GOT3 (cell line): ENCODE results near the gene TGM2.

Experiments used
- DNase-seq: peaks from one replicate; lab custom pipeline; 2025; ENCODE audit warnings: mixed read lengths; lab: John Stamatoyannopoulos, UW

TGM2 gene

DNA sequence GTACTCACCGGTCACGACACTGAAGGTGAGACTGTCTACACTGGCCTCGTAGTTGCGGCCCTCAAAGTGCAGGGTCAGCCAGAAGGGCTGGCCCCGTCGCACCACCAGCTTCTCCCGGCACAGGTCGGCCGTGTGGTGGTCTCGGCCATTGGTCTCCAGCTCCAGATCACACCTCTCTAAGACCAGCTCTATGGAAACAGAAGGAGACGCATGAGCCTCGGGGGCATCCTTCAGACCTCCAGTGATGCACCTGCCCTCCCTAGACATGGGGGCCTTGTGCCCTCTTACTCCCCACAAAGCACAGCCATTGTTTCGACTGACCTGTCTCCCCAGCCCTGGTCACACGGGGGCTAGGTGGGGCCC, 3.7 kb downstream of the TGM2 start:
- DNase-seq: no peak

DNA sequence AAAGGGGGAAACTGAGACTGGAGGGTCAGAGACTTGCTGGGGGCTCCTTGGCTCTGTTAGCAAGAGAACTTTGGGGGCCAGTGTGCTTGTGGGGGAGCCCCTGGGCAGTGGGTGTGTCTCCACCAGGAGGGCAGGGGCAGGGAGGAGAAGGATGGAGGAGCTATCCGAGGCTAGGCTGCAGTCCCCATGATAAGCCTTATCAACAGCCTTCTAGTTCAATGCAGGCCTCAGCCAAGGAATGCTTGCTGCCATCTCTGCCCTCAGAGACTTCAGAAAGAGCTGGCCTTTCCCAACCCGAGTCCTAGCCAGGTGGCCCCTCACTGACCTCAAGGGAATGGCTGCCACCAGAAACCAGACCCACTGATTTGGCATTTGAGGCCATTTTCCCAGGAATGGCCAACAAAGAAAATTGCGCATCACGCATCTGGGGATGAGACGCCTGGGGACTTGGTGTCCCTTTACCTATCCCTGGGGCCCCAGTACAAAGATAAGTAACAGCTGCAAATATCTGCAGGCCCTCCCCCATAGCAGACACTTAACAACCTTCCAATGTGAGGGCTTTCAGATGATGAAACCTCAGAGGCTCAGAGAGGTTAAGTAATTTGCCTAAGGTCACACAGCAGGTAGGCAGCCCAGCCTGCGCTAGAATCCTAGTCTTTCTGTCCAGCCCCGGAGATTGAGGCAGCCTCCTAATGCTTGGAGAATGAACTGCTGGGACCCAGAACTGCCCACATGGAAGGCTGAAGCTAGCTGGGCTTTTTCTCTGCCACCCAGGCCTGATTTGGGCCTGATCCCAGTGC, 4.9 kb downstream of the TGM2 start:
- no peak for DNase-seq

DNA sequence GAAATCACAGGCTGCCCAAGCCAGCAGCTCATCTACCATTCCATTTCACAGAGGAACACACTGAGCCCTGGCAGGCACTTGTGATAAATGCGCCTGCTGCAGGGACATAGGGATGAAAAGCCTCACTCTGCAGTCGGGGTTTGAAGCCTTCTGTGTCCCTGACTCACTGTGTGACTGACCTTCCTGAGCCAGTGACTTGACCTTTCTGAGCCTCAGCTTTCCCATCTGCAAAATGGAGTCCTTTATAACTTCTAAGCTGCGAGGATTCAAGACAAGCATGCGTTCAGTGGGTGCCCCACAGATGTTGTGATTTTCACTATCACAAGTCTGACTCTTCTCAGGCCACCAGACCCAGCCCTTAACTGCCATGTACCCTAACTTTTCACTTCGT, 5.5 kb downstream of the TGM2 start:
- DNase-seq: no peak

DNA sequence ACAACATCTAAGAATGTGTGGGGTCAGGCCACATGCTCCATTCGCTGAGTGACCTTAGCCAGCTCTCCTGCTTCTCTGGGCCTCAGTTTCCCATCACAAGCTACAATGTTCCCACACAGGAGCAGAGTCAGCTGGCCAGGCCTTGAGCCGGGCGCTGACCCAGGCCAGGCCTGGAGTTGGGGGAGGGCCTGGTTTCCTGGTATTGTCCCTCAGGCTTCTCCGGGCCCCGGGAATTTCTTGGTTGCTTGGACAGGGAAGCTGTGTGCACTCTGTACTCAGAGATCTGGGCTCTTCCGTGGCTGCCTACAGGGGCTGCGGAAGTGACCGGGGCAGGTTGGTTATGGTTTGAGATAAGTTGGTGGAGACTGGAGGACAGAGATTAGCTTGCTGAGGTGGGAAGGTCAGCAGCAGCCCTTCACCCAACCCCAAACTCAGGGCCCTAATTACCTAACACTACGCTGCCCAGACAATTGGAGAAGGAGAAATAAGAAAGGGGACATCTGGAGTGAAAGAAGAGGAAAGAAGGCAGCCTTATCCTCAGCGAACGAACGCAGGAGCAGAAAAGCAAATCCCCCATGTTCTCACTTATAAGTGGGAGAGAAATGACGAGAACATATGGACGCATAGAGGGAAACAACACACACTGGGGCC, 6.2 kb downstream of the TGM2 start:
- DNase-seq: no peak

DNA sequence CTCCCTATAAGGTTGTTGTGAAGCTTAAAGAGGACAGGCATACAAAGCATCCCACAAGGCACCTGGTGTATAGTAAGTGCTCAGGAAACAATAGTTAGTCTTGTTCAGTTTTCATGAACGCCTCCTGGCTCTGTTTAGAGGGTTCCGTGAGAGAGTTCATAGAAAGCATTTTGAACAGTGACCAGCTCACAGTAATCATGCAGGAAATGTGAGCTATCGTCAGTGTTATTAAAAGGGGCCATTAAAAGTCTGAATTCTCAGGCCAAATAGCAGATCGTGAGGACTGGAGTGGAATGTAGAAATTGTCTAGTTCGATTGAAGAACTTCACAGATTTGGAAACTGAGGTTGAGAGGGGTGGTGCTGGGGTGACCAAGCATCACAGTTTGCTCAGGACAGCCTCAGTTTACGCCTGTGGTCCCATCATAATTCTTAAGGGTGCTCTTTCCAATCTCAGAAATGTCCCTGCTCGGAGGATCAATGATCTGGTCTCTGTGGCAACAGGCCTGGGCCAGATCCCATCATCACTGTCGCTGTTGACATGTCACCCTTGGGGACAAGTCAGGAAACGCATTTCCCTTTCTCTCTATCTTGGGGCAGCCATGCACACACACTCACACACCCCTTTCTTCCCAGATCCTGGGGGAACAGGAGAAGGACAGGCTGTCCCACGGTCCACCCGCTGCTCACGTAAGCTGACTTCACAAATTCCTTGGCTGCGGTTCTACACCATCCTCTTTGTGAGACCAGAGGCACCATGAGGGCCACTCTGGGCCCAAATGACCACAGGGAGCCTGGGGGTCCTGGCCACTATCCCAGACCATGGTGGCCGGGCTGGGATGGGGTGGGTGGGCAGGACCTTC, 7.2 kb downstream of the TGM2 start:
- no peak for DNase-seq

DNA sequence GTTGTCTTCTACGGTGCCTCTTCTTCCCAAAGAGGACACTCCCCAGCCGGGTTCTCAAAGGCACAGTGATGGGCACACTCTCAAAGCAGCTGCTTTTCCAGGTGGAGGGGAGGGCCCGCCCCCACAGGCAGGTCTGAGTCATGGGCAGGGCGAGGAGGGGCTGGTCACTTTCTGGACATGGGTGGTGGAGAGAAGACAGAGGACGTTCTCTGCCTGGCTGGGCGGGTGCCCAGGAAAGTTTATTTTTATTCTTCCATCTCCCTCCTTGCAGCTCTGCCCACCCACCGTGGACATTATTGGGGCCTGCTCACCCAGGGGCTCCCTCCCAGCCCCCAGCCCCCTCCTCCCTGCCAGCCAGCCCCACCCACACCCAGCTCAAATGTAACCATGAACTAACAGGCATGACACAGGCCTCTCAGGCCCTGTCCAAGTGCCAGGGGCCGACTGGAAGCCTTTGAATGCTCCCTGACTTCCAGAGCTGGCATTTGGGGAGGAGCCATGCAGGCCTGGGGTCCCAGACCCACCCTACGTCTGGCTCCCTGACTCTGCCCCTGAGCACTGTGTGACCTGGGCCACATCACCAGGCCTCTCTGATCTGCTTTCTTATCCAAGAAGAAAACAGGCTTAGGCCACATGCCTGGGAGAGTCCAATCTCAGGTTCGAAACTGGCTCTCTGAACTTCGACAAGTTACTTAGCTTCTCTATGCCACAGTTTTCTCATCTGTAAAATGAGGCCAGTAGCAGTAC, 8.0 kb downstream of the TGM2 start:
- DNase-seq: no peak

DNA sequence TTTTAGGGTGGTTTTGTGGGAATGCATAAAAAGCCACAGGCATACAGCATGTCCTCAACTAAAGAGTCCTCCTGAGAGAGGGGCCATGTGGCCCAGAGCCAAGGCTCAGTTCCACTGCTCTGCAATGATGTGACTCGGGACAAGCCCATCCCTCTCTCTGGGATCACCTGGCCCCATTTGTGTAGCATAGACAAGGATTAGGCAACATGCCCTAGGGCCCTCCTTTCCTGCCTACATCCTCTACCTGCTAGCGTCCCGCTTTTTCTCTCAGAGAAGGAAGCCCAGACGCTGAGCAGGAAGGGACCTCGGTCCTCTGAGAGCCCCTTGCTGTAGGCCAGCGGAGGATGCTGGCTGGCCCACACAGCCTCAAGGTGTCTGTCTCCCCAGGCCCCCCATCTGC, 8.8 kb downstream of the TGM2 start:
- no peak for DNase-seq

DNA sequence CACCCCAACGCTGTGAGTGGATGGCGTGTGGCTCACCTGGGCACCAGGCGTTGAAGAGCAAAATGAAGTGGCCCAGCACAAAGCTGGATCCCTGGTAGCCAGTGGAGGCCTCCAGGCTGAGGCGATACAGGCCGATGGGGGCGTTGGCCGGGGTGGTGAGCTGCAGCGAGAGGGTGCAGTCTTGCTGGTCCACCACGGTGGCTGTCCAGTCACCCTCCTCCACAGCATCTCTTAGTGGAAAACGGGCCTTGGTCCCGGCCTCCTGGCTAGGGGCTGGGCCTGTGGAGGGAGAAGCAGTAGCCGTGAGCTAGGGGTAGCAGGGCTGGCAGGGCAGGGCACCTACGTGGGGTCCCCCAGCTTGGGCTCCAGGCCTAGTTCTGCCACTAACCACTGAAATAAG, 9.3 kb downstream of the TGM2 start:
- DNase-seq: no peak

DNA sequence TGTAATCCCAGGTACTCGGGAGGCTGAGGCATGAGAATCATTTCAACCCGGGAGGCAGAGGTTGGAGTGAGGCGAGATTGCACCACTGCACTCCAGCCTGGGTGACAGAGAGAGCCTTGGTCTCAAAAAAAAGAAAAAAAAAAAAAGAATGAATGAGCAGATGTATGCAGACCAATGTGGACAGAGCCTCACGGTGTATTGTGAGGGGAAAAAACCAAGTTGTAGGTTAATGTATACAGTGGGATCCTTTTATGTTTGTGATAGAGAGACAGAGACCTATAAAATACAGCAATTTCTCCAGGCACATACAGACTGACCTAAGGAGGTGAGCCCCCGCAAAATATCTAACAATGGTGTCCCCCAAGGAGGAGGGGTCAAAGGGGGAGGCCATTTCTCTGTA, 11.7 kb downstream of the TGM2 start:
- DNase-seq: no peak

DNA sequence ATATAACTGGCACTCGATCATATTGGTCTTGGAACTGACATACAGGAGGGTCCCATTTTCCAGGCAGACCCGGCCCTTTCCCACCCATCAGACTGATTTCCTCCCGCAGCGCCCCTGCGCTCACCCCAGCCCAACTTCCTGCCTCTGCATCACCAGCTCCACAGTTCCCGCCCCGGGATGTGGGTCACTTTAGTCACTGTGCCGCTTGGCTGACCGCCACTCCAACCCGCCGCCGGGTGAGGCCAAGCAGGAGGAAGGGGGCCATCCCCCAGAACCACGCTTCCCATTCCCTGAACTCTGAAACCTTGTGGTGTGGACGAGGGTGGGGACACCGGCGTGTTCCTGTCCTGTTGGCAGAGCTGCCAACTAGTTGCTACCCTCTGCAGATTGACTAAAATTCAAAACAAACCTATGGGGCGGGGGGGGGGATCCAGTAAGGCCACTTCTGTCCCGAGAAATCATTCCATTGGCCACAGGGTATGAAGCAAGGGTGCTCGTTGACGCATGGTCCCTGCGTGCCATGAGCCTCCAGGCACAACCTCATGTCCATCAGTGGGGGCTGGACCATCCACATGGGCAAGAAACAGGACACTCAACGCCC, 12.3 kb downstream of the TGM2 start:
- DNase-seq: no peak

DNA sequence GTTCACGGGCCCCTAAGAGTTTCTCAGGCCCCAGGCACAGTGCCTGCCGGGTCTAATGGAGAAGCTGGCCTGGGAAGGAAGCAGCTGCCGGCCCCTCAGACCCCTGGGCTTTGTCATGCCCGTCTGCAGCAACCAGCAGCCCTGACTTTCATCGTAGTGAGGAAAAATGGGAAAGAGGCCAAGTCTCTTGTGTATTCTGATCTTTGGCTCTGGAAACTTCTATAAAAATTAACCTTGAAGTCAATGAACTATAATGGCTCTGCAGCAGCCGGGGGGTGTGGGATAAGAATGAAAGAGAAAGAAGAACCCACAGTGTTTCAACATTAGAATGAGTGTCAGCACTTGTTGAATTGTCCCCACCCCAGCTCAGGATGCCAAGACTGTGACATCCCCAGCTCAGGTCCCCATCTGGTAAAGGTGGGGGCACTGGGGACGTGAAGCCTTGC, 12.9 kb downstream of the TGM2 start:
- no peak for DNase-seq

DNA sequence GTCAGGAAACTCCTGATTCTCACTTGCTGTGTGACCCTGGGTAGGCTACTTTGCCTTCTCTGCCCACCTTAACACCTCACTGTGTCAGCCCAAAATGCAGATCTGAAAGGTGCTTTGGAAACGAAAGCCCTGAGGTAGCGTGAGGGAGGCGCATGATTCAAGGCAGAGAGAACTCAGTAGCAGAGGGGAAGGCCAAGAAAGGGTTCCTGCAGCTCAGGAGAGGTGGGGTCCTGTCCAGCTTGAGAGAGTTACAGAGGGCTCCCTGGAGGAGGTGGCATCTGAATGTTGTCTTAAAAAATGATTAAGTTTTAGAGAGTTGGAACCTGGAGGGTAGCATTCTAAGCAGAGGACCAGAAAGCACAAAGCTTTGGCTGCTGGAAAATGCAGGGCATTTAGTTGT, 13.6 kb downstream of the TGM2 start:
- no peak for DNase-seq

DNA sequence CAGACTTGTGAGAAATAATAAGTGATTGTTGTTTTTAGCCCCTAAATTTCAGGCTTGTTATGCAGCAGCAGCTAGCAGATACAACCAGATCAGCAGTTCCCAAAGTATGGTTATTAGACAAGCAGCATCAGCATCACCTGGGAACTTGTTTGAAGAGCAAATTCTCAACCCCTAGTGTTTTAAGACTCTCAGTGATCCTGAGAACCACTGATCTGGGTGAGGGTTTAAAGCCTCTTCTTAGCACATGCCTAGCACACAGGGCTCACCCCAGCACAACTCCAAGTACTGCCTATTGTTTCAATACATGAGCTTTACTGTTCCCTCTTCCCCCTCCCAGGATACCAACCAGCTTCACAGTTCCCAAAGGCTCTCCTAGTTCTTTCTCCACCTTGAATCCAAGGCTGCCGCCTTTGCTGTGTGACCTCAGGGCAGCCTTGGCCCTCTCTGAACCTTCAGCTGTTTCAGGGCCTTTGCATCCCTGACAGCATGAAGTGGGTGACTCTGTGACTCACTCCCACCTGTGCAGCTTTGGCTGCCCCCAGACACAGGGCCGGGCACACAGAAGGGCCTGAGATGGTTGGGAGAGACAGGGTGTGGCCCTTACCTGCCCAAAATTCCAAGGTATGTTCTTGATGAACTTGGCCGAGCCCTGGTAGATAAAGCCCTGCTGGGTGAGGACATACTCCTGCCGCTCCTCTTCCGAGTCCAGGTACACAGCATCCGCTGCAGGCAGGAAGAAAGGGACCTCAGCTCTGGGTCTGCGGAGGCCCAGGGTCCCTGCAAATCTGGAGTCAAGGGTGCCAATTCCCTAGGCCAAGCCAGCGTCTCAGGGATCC, 14.5 kb downstream of the TGM2 start:
- no peak for DNase-seq

DNA sequence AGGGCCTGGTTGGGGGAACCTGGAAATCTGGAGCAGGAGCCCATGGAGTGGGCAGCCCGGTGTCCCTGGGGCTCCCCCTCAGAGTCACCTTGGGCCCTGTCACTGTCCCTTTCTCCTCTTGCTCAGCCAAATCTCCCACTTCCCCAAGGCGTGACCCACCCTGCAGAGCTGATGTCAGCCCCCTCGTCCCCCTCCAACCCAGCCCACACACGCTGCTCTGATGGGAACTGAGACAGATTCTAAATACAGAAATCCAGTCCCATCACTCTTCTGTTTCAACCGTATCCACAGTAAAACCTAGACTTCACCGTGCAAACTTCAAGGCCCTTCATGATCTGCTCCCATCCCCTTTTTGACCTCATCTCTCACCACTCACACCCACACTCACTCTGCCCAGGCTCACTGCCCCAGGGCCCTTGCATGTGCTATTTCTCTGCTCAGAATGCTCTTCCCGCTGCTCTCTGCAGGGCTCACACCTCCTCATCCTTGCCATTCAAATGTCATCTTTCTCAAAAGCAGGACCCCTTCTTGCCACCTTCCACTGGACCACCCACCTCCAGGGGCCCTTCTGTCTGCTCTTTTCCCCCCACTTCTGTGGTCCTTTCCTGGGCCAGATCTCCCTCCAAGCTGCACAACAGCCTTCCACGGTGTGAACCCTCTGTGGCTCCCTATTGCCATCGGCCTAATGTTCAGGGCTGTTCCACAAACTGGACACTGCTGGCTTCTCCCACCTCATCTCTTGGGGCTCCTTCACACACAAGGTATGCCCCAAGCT, 16.6 kb downstream of the TGM2 start:
- DNase-seq: no peak

DNA sequence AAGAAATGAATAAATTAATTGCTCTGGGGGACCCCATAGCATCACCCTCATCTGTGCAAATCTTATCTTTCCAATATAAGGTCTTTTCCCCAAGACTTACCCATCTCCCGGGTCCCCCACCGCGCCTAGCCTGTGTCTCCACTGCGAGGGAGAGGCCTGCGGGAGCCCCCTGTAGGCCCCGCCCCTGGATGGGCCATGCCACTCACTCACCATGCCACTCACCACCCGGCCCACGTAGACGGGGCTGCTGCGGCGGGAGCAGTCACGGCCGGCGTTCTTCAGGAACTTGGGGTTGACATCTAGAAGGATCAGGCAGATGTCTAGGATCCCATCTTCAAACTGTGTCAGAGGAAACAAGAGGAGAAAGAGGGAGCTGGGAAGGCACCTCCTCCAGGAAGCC, 17.3 kb downstream of the TGM2 start:
- no peak for DNase-seq

DNA sequence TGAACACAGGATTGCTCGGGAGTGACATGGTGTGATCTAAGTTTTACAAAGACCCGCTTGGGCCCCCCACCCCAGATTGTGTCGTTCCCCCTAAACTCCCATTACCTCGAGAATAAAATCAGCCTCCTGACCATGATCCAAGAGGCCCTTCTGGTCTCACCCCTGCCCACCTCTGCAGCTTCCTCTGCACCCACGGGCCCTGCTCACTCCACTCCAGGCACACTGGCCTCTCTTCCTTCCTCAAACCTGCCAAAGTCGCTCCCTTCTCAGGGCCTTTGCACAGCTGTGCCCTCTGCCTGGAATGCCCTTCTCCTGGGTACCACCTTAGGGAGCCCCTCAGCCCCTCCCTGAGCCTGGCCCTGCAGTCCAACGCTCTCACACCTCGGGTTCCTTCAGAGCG, 17.9 kb downstream of the TGM2 start:
- no peak for DNase-seq

DNA sequence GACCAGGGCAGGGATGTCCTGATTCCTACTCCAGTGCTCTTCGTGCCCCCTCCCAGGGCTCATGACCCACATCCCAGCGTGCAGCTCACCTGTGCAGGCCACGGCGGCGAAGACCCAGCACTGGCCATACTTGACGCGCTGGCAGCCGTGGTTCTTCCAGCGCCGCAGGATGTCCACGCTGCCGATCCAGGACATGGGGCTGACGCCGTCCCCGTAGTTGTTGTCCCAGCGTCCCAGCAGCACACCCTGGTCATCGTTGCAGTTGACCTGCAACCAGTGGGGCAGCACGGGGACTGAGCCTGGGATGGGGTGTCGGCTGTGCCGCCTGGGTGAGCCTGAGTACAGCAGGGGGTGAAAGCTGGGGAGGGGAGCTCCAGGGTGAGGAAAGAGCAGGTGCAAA, 18.4 kb downstream of the TGM2 start:
- no peak for DNase-seq

DNA sequence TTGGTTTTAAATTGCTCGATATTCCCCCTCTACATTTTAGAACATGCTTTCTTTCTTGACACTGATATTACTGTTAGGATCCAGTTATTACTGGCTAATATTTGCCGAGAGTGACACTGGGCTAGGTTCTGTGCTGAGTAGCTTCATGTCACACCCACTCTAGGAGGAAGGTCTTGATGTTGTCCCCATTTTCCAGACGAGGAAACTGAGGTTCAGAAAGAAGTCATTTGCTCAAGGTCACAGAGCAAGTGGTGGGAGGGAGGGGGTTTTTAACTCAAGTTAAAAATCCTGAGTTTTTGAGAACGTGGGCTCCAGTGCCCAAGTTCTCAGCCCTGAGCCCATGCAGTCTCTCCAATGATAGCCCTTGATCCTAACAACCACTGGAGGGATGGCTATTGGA, 18.9 kb downstream of the TGM2 start:
- DNase-seq: no peak

DNA sequence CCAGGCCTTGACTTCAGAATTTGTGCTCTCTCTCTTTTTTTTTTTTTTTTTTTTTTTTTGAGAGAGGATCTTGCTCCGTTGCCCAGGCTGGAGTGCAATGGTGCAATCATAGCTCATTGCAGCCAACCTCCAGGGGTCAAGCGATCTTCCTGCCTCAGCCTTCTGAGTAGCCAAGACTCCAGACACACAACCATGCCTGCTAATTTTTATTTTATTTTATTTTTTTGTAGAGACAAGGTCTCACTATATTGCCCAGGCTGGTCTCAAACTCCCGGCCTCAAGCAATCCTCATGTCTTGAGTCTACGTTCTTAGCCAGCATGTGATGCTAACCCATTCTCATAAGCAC, 19.4 kb downstream of the TGM2 start:
- DNase-seq: no peak
